MG63 (cell line): ENCODE data around the gene TRIM8. TPM values are rescaled to one million over a fixed set of nuclear protein-coding genes. Genes with fewer than 3 reads are reported as not detected.

Source experiments
- DNase-seq: peaks from one replicate; pipeline ENCODE4 v3.0.0-alpha.2; 2020
- H3K27me3 ChIP-seq: fragments of 250-450 bp; sonication (Bioruptor Pico); 2 replicates; pipeline ENCODE4 v1.5.1; 2020; ENCODE audit warnings: mild to moderate bottlenecking, moderate library complexity
- H3K36me3 ChIP-seq: fragments of 250-450 bp; sonication (Bioruptor Pico); 2 replicates; pipeline ENCODE4 v1.5.1; 2020; ENCODE audit warnings: mild to moderate bottlenecking, moderate library complexity
- H3K4me3 ChIP-seq: fragments of 250-450 bp; sonication (Bioruptor Pico); 2 replicates; pipeline ENCODE4 v1.5.1; 2020; ENCODE audit warnings: mild to moderate bottlenecking, moderate library complexity
- H3K9me3 ChIP-seq: fragments of 250-450 bp; sonication (Bioruptor Pico); 2 replicates; pipeline ENCODE4 v1.5.1; 2020; ENCODE audit warnings: mild to moderate bottlenecking, moderate library complexity
- total RNA-seq: library from RNA; depleted of rRNA; stranded (reverse); fragments of >200 nt; shearing (Covaris generic); gene quantifications from 2 replicates; pipeline ENCODE4 v1.2.3, GENCODE V29; 2014; ENCODE audit warnings: low replicate concordance

Gene TRIM8
- total RNA-seq, 1 experiment from 2014 or later, result 40.9 TPM

- no peak for DNase-seq
- Histone ChIP-seq H3K9me3 (no peaks in the 10 kb centered on the region), H3K4me3 (no peak overlapping the region), H3K36me3 (peaks cover 9% of the 10 kb centered on the region), H3K27me3 (no peaks in the 10 kb centered on the region)
Measured at GRCh38 chr10:102627291-102627735, 17.0 kb upstream of the TRIM8 start.

- H3K36me3 ChIP-seq, result peaks cover 9% of the 10 kb centered on the region
- no peaks in the 10 kb centered on the region for H3K9me3 ChIP-seq
- no peak overlapping the region for H3K4me3 ChIP-seq
- H3K27me3 ChIP-seq, result no peaks in the 10 kb centered on the region
- DNase-seq, result peak; percentile 59
Measured at GRCh38 chr10:102627736-102628293, 16.5 kb upstream of the TRIM8 start.

GRCh38 chr10:102628451-102628911 lies 15.8 kb upstream of the TRIM8 start:
- peaks cover 9% of the 10 kb centered on the region for H3K36me3 ChIP-seq
- no peak overlapping the region for H3K4me3 ChIP-seq
- H3K9me3 ChIP-seq, result no peaks in the 10 kb centered on the region
- H3K27me3 ChIP-seq, result no peaks in the 10 kb centered on the region
- no peak for DNase-seq

GRCh38 chr10:102629661-102630614 lies 14.3 kb upstream of the TRIM8 start:
- Histone ChIP-seq H3K36me3 (peaks cover 9% of the 10 kb centered on the region), H3K4me3 (no peak overlapping the region), H3K27me3 (no peaks in the 10 kb centered on the region), H3K9me3 (no peaks in the 10 kb centered on the region)
- DNase-seq, result peak; percentile 88

GRCh38 chr10:102630663-102631062 lies 13.6 kb upstream of the TRIM8 start:
- Histone ChIP-seq H3K4me3 (no peak overlapping the region), H3K9me3 (no peaks in the 10 kb centered on the region), H3K27me3 (no peaks in the 10 kb centered on the region), H3K36me3 (peaks cover 9% of the 10 kb centered on the region)
- no peak for DNase-seq

- H3K27me3 ChIP-seq, result no peaks in the 10 kb centered on the region
- no peak for DNase-seq
- H3K9me3 ChIP-seq, result no peaks in the 10 kb centered on the region
- H3K4me3 ChIP-seq, result no peak overlapping the region
- peaks cover 9% of the 10 kb centered on the region for H3K36me3 ChIP-seq
Measured at GRCh38 chr10:102631525-102632393, 12.5 kb upstream of the TRIM8 start.

- peak; percentile 53 for DNase-seq
- Histone ChIP-seq H3K4me3 (no peak overlapping the region), H3K36me3 (peaks cover 9% of the 10 kb centered on the region), H3K9me3 (no peaks in the 10 kb centered on the region), H3K27me3 (no peaks in the 10 kb centered on the region)
Measured at GRCh38 chr10:102632394-102633111, 11.7 kb upstream of the TRIM8 start.

- Histone ChIP-seq H3K9me3 (no peaks in the 10 kb centered on the region), H3K4me3 (no peak overlapping the region), H3K27me3 (no peaks in the 10 kb centered on the region), H3K36me3 (peaks cover 9% of the 10 kb centered on the region)
- peak; percentile 57 for DNase-seq
Measured at GRCh38 chr10:102633287-102633686, 11.0 kb upstream of the TRIM8 start.

- no peaks in the 10 kb centered on the region for H3K9me3 ChIP-seq
- DNase-seq, result no peak
- no peaks in the 10 kb centered on the region for H3K27me3 ChIP-seq
- H3K4me3 ChIP-seq, result no peak overlapping the region
- peaks cover 9% of the 10 kb centered on the region for H3K36me3 ChIP-seq
Measured at GRCh38 chr10:102633848-102634247, 10.4 kb upstream of the TRIM8 start.

- Histone ChIP-seq H3K4me3 (no peak overlapping the region), H3K9me3 (no peaks in the 10 kb centered on the region), H3K36me3 (peaks cover 9% of the 10 kb centered on the region), H3K27me3 (no peaks in the 10 kb centered on the region)
- no peak for DNase-seq
Measured at GRCh38 chr10:102634686-102635085, 9.6 kb upstream of the TRIM8 start.

GRCh38 chr10:102635377-102635776 lies 8.9 kb upstream of the TRIM8 start:
- no peak for DNase-seq
- Histone ChIP-seq H3K9me3 (no peaks in the 10 kb centered on the region), H3K36me3 (peaks cover 3% of the 10 kb centered on the region), H3K4me3 (no peak overlapping the region), H3K27me3 (no peaks in the 10 kb centered on the region)

- no peak for DNase-seq
- Histone ChIP-seq H3K27me3 (no peaks in the 10 kb centered on the region), H3K4me3 (no peak overlapping the region), H3K36me3 (no peaks in the 10 kb centered on the region; the same call in 1 of the 2 replicates), H3K9me3 (no peaks in the 10 kb centered on the region)
Measured at GRCh38 chr10:102639537-102639936, 4.7 kb upstream of the TRIM8 start.

GRCh38 chr10:102641402-102641801 lies 2.9 kb upstream of the TRIM8 start:
- DNase-seq, result no peak
- Histone ChIP-seq H3K9me3 (no peaks in the 10 kb centered on the region), H3K27me3 (no peaks in the 10 kb centered on the region), H3K4me3 (peak overlapping the region; percentile 70), H3K36me3 (peaks cover 14% of the 10 kb centered on the region)

GRCh38 chr10:102641880-102642735 lies 2.2 kb upstream of the TRIM8 start:
- Histone ChIP-seq H3K9me3 (no peaks in the 10 kb centered on the region), H3K4me3 (peak overlapping the region; percentile 70), H3K27me3 (no peaks in the 10 kb centered on the region), H3K36me3 (peaks cover 21% of the 10 kb centered on the region)
- peak; percentile 98 for DNase-seq

GRCh38 chr10:102642736-102643335 lies 1.4 kb upstream of the TRIM8 start:
- Histone ChIP-seq H3K27me3 (no peaks in the 10 kb centered on the region), H3K36me3 (peaks cover 22% of the 10 kb centered on the region), H3K4me3 (peak overlapping the region; percentile 70), H3K9me3 (no peaks in the 10 kb centered on the region)
- peak; percentile 59 for DNase-seq
